ENCODE measurements around the gene TMPRSS4.

The TMPRSS4 gene

GRCh38 chr11:118135051-118135795 is 58.3 kb downstream of the TMPRSS4 start:
- no peak for DNase-seq (ENCODE audit: extremely low spot score)
- ChIA-PET POLR2A (no interaction called here), CTCF (interaction anchor here (0.7 to 1.8 kb wide), 3 partner anchors 10 to 60 kb away, joined by 3 to 6 read pairs (median 3); no protein-coding TSS in a partner anchor)
- no peak for TF ChIP-seq CTCF (IDR thresholded peaks at IDR 0.05; ENCODE audit: control extremely low read depth, extremely low read depth, low read depth, missing control alignments)

DNA sequence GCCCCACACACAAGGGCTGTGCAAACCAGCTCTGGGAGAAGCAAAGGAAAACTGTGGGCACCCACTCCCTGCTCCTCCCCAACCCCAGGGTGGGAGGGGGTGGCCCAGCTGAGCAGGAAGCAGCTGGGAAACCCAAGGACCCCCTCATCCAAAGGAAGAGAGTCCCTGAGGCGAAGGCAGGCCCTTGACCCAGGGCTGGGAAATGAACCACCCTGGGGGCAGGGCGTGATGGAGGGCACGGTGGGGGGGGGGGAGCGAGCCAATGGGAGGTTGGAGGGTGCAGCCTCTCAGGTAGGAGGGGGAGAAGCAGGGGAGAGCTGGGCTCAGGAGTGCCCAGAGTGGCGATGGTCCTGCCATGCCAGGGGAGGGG is 58.9 kb downstream of the TMPRSS4 start:
- DNase-seq (ENCODE audit: extremely low spot score): no peak
- no peak for TF ChIP-seq CTCF (IDR thresholded peaks at IDR 0.05; ENCODE audit: control extremely low read depth, extremely low read depth, low read depth, missing control alignments)
- ChIA-PET CTCF (no interaction called here), POLR2A (no interaction called here)

- POLR2A ChIA-PET: no interaction called here
- DNase-seq (ENCODE audit: extremely low spot score): no peak
- CTCF ChIA-PET: no interaction called here
- TF ChIP-seq CTCF (IDR thresholded peaks at IDR 0.05; ENCODE audit: control extremely low read depth, extremely low read depth, low read depth, missing control alignments): no peak
These were observed 59.5 kb downstream of the TMPRSS4 start for GRCh38 chr11:118136341-118136740.

GRCh38 chr11:118136801-118137200 is 59.9 kb downstream of the TMPRSS4 start:
- DNase-seq (ENCODE audit: extremely low spot score): no peak
- no peak for TF ChIP-seq CTCF (IDR thresholded peaks at IDR 0.05; ENCODE audit: control extremely low read depth, extremely low read depth, low read depth, missing control alignments)
- POLR2A ChIA-PET: no interaction called here
- CTCF ChIA-PET: interaction anchor here (3.4 kb wide), 1 partner anchor 35 kb away, joined by 14 read pairs; no protein-coding TSS in a partner anchor

- POLR2A ChIA-PET: no interaction called here
- CTCF ChIA-PET: interaction anchor here (1.1 to 3.4 kb wide), 3 partner anchors 33 to 192 kb away, joined by 3 to 14 read pairs (median 3); no protein-coding TSS in a partner anchor
- DNase-seq (ENCODE audit: extremely low spot score): no peak
- no peak for TF ChIP-seq CTCF (IDR thresholded peaks at IDR 0.05; ENCODE audit: control extremely low read depth, extremely low read depth, low read depth, missing control alignments)
These were observed 62.1 kb downstream of the TMPRSS4 start for GRCh38 chr11:118138839-118139420.

DNA sequence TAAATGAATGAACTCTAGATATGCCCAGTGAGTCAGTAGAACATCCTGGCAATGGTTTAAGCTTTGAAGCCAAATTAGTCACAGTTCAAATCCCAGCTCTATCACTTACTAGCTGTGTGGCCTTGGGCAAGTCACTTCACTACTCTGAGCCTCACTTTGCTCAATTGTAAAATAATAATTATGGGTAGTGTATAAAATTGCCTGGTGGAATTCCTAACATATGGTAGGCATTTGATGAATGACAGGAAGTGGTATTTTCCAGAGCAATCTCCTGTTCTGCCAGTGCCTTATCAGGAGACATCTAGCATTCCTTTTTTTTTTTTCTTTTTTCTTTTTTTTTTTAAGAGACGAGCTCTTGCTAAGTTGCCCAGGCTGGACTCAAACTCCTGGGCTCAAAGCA is 62.7 kb downstream of the TMPRSS4 start:
- TF ChIP-seq CTCF (IDR thresholded peaks at IDR 0.05; ENCODE audit: control extremely low read depth, extremely low read depth, low read depth, missing control alignments): no peak
- POLR2A ChIA-PET: no interaction called here
- DNase-seq (ENCODE audit: extremely low spot score): no peak
- CTCF ChIA-PET: interaction anchor here (1.0 to 3.4 kb wide), 4 partner anchors 32 to 193 kb away, joined by 3 to 14 read pairs (median 4); no protein-coding TSS in a partner anchor
